B cell (primary cell): ENCODE results near the gene VPS13A. TPM values are rescaled to one million over a fixed set of nuclear protein-coding genes. Genes with fewer than 3 reads are reported as not detected.

Source experiments
- ATAC-seq: fragments of 200-7000 bp; cut with Tn5 transposase; one replicate; pipeline ENCODE4 v1.10.0; 2021; ENCODE audit warnings: low read depth, mild to moderate bottlenecking, moderate number of reproducible peaks, moderate library complexity
- CTCF ChIA-PET: fragments of 350-600 bp; sonication (Branson Sonifier 250); formaldehyde crosslinking; loops from one replicate; lab custom pipeline; 2021; ENCODE audit warnings: antibody characterized with exemption, inconsistent platforms; lab: Charles Lee
- POLR2A ChIA-PET: fragments of 350-600 bp; sonication (Branson Sonifier 250); formaldehyde crosslinking; loops from one replicate; lab custom pipeline; 2021; ENCODE audit warnings: antibody characterized with exemption; lab: Charles Lee
- DNase-seq: peaks from one replicate; pipeline ENCODE4 v3.0.0; 2013
- H2AFZ ChIP-seq: 2 replicates; pipeline ENCODE4 v1.6.1; 2012; ENCODE audit warnings: mild to moderate bottlenecking, low read depth, low read length; ENCODE audit not compliant: insufficient read depth, poor library complexity, severe bottlenecking
- H3K27ac ChIP-seq, 2 donors: 1 replicate in 1 of 2; 2 replicates in 1 of 2; pipeline ENCODE4 v1.5.1; 2012 to 2013; ENCODE audit warnings: low read length in 2 of 2, mild to moderate bottlenecking in 2 of 2, moderate library complexity in 1 of 2
- H3K27me3 ChIP-seq, 4 experiments: fragments of 200-600 bp in 1 of 4; sonication (generic) in 1 of 4; replicated peaks in 1 of 4; 1 replicate in 2 of 4; 2 replicates in 2 of 4; pipeline versions ENCODE4 v1.6.1 to v1.7.0; 2013 to 2016; ENCODE audit warnings: low read length in 3 of 4, mild to moderate bottlenecking in 2 of 4, mixed read lengths in 1 of 4, moderate library complexity in 1 of 4; ENCODE audit not compliant: insufficient read depth in 4 of 4, control insufficient read depth in 3 of 4; ENCODE audit errors: control extremely low read depth in 1 of 4
- H3K36me3 ChIP-seq, 2 experiments: replicated peaks in 1 of 2; 1 replicate in 1 of 2; 2 replicates in 1 of 2; pipeline versions ENCODE4 v1.6.1 to v1.7.1; 2013; ENCODE audit warnings: low read length in 1 of 2; ENCODE audit not compliant: insufficient read depth in 2 of 2, control insufficient read depth in 1 of 2; ENCODE audit errors: control extremely low read depth in 1 of 2, extremely low read depth in 1 of 2
- H3K4me1 ChIP-seq, 2 donors: fragments of 200-600 bp in 1 of 2; sonication (generic) in 1 of 2; 1 replicate in 1 of 2; 2 replicates in 1 of 2; pipeline versions ENCODE4 v1.5.1 to v1.6.1; 2013 to 2017; ENCODE audit warnings: low read length in 2 of 2; ENCODE audit not compliant: control insufficient read depth in 2 of 2, insufficient read depth in 2 of 2
- H3K4me2 ChIP-seq: replicated peaks from 2 replicates; pipeline ENCODE3; 2012; ENCODE audit warnings: mild to moderate bottlenecking, low read depth, low read length; ENCODE audit not compliant: poor library complexity, severe bottlenecking
- H3K4me3 ChIP-seq, 5 experiments: fragments of 200-600 bp in 1 of 5; sonication (generic) in 1 of 5; 1 replicate in 3 of 5; 2 replicates in 2 of 5; pipeline versions ENCODE4 v1.5.1 to v1.7.0; 2011 to 2016; ENCODE audit warnings: low read length in 4 of 5, mild to moderate bottlenecking in 4 of 5, low read depth in 2 of 5, control low read depth in 1 of 5, moderate library complexity in 1 of 5; ENCODE audit not compliant: insufficient read depth in 1 of 5; ENCODE audit errors: control extremely low read depth in 1 of 5, extremely low read depth in 1 of 5
- H3K79me2 ChIP-seq: fragments of 200-600 bp; sonication (generic); one replicate; pipeline ENCODE4 v1.6.0; 2016; ENCODE audit warnings: low read length; ENCODE audit not compliant: control insufficient read depth, insufficient read depth
- H3K9ac ChIP-seq: fragments of 200-600 bp; sonication (generic); 2 replicates; pipeline ENCODE4 v1.6.1; 2017; ENCODE audit warnings: mild to moderate bottlenecking, low read length, moderate library complexity
- H3K9me3 ChIP-seq, 3 donors: one replicate each; pipeline versions ENCODE4 v1.6.1 to v1.7.1; 2013; ENCODE audit warnings: low read length in 2 of 3; ENCODE audit not compliant: control insufficient read depth in 2 of 3, insufficient read depth in 1 of 3; ENCODE audit errors: control extremely low read depth in 1 of 3
- H4K20me1 ChIP-seq: 2 replicates; pipeline ENCODE4 v1.6.0; 2012; ENCODE audit warnings: mild to moderate bottlenecking, low read length; ENCODE audit not compliant: insufficient read depth, control insufficient read depth, poor library complexity, severe bottlenecking
- H3K27ac Mint-ChIP-seq: one replicate; pipeline ENCODE4 v1.8.0; 2021; ENCODE audit warnings: mixed read lengths
- H3K27me3 Mint-ChIP-seq: one replicate; pipeline ENCODE4 v1.8.0; 2021; ENCODE audit warnings: mixed read lengths
- H3K4me1 Mint-ChIP-seq: one replicate; pipeline ENCODE4 v1.8.0; 2021; ENCODE audit warnings: mixed read lengths
- H3K4me3 Mint-ChIP-seq: one replicate; pipeline ENCODE4 v1.8.0; 2021; ENCODE audit warnings: mixed read lengths
- H3K9me3 Mint-ChIP-seq: one replicate; pipeline ENCODE4 v1.8.0; 2022; ENCODE audit warnings: mixed read lengths; ENCODE audit not compliant: insufficient read depth
- CTCF ChIP-seq: fragments of 200-600 bp; IDR thresholded peaks from one replicate; pipeline ENCODE4 v1.8.0; 2022; ENCODE audit warnings: antibody characterized with exemption, mild to moderate bottlenecking
- EZH2 ChIP-seq: IDR thresholded peaks from 2 replicates; pipeline ENCODE4 v1.6.1; 2012; ENCODE audit warnings: borderline replicate concordance, low read depth, mild to moderate bottlenecking, moderate library complexity, low read length; ENCODE audit not compliant: insufficient read depth, poor library complexity, severe bottlenecking
- WGBS: methylation state at CpG from one replicate; pipeline ENCODE4 v1.1.5; 2013; ENCODE audit warnings: missing lambda C conversion rate; ENCODE audit not compliant: insufficient coverage; 5-methylcytosine and 5-hydroxymethylcytosine counted together
- intact Hi-C: fragments of 100-400 bp; cut with micrococcal nuclease; formaldehyde crosslinking; loops from one replicate; pipeline ENCODE4 v1.10.0; 2022
- polyA plus RNA-seq: library from polyadenylated mRNA; depleted of rRNA; stranded (reverse); fragments of >200 nt; gene quantifications from 2 replicates; pipeline ENCODE4 v1.2.3, GENCODE V29; 2012
- total RNA-seq, 2 donors: library from RNA; stranded (reverse); fragments of 120-200 nt in 1 of 2; gene quantifications; 1 replicate in 1 of 2; 2 replicates in 1 of 2; pipeline versions ENCODE4 v1.2.3 to v1.2.4, GENCODE V29; 2013 to 2022

The VPS13A gene
- total and polyA plus RNA-seq, 2 donors (not counting 1 experiment from before 2014, with no cell fraction given): 6.5 to 57.8 TPM

DNA sequence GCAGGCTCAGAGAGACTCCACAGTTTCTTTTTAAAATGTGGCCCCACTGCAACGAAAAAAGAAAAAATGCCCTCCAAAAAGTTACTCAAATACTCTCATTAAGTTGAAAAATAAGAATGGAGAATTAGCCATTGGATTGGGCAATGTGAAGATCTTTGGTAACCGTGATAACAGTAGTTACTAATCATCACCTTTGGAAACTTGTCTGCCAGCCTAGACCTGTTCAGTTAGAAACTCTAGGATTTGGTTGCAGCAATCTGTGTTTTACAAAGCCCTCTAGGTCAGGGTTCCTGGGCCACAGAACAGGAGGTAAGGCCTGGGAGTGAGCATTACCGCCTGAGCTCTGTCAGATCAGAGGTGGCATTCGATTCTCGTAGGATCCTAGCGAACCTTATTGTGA lies 34.2 kb downstream of the VPS13A start:
- Histone ChIP-seq H3K9ac (no peak overlapping the region), H4K20me1 (no peaks in the 10 kb centered on the region), H3K36me3 (peaks cover 0 to 4% of the 10 kb centered on the region in 2 experiments), H3K79me2 (no peaks in the 10 kb centered on the region), H3K27ac (no peak overlapping the region), H3K9me3 (no peaks in the 10 kb centered on the region), H3K4me1 (no peaks in the 10 kb centered on the region), H3K27me3 (no peaks in the 10 kb centered on the region), H3K4me2 (no peak overlapping the region), H2AFZ (no peak overlapping the region), H3K4me3 (no peak overlapping the region)
- Mint-ChIP-seq H3K4me1 (no peaks in the 10 kb centered on the region), H3K4me3 (no peak overlapping the region), H3K27me3 (no peaks in the 10 kb centered on the region), H3K27ac (no peak overlapping the region), H3K9me3 (no peaks in the 10 kb centered on the region)
- no peak for TF ChIP-seq EZH2
- ChIA-PET POLR2A (no interaction called here), CTCF (no interaction called here)
- intact Hi-C loops: no loop called here
- 98% methylated on average over 5 of the region's 6 CpGs for WGBS
- DNase-seq (no peak), ATAC-seq (no peak)

- ChIA-PET CTCF (interaction anchor here (0.5 kb wide), 1 partner anchor 25 kb away, joined by 3 read pairs; no protein-coding TSS in a partner anchor), POLR2A (no interaction called here)
- Mint-ChIP-seq H3K9me3 (no peaks in the 10 kb centered on the region), H3K27me3 (no peaks in the 10 kb centered on the region), H3K27ac (no peak overlapping the region), H3K4me3 (no peak overlapping the region), H3K4me1 (no peaks in the 10 kb centered on the region)
- Histone ChIP-seq H3K27ac (no peak overlapping the region), H3K36me3 (peaks cover 0 to 4% of the 10 kb centered on the region in 2 experiments), H2AFZ (no peak overlapping the region), H3K4me3 (no peak overlapping the region), H3K9me3 (no peaks in the 10 kb centered on the region), H3K27me3 (no peaks in the 10 kb centered on the region), H3K4me2 (no peak overlapping the region), H3K79me2 (no peaks in the 10 kb centered on the region), H4K20me1 (no peaks in the 10 kb centered on the region), H3K9ac (no peak overlapping the region), H3K4me1 (no peaks in the 10 kb centered on the region)
- intact Hi-C loops: no loop called here
- TF ChIP-seq EZH2 (no peak), CTCF (no peak)
- ATAC-seq: no peak
- DNase-seq: no peak
- WGBS: no CpG with 5 or more reads among the region's 1 CpG
Measured at GRCh38 chr9:77212801-77213200, 35.5 kb downstream of the VPS13A start.
